Uterus (tissue), 4 donors: ENCODE results near the gene B3GALT4. TPM values are rescaled to one million over a fixed set of nuclear protein-coding genes. Genes with fewer than 3 reads are reported as not detected.

ENCODE experiments used
- DNase-seq, 2 donors: peaks; one replicate each; pipeline ENCODE4 v3.0.0-alpha.2; 2019 to 2020
- H3K27ac ChIP-seq, 2 donors: fragments of 200-600 bp; sonication (generic); 1 replicate in 1 of 2; 2 replicates in 1 of 2; pipeline ENCODE4 v1.5.1; 2016 to 2018
- H3K27me3 ChIP-seq, 2 donors: fragments of 200-600 bp; sonication (generic); one replicate each; pipeline ENCODE4 v1.5.1; 2018 to 2019; ENCODE audit warnings: control low read depth in 1 of 2
- H3K36me3 ChIP-seq, 2 donors: fragments of 200-600 bp; sonication (generic); one replicate each; pipeline ENCODE4 v1.5.1; 2019; ENCODE audit warnings: control low read depth in 1 of 2
- H3K4me1 ChIP-seq, 2 donors: fragments of 200-600 bp; sonication (generic); one replicate each; pipeline ENCODE4 v1.5.1; 2018 to 2019; ENCODE audit warnings: control low read depth in 1 of 2
- H3K4me3 ChIP-seq, 2 donors: fragments of 200-600 bp; sonication (generic); 1 replicate in 1 of 2; 2 replicates in 1 of 2; pipeline ENCODE4 v1.5.1; 2018 to 2019; ENCODE audit warnings: mild to moderate bottlenecking in 1 of 2
- H3K9me3 ChIP-seq, 2 donors: fragments of 200-600 bp; sonication (generic); one replicate each; pipeline ENCODE4 v1.5.1; 2019; ENCODE audit warnings: control low read depth in 1 of 2
- POLR2A ChIP-seq, 2 donors: fragments of 450-650 bp; IDR thresholded peaks; one replicate each; pipeline ENCODE4 v1.6.1; 2016; ENCODE audit warnings: antibody characterized with exemption in 2 of 2, mild to moderate bottlenecking in 1 of 2, moderate library complexity in 1 of 2
- intact Hi-C: fragments of 100-400 bp; cut with DNase I; formaldehyde crosslinking; loops from one replicate; pipeline ENCODE4 v1.15.1; 2023; ENCODE audit warnings: low total_unique reads
- total RNA-seq, 4 donors: library from RNA; depleted of rRNA in 3 of 4; stranded (reverse); fragments of >200 nt in 3 of 4; gene quantifications; one replicate each; pipeline versions ENCODE4 v1.1.0 to v1.2.4, GENCODE V29; 2014 to 2023
- TF ChIP-seq, protein P1 (sequence below), 4 experiments: fragments of 200-600 bp in 2 of 4; fragments of 450-650 bp in 2 of 4; sonication (generic) in 2 of 4; IDR thresholded peaks; one replicate each; pipeline ENCODE4 v1.5.1; 2016 to 2019; ENCODE audit warnings: antibody characterized with exemption in 4 of 4, mild to moderate bottlenecking in 2 of 4, moderate library complexity in 1 of 4
- donor health status: DM: yes; HTN: yes; CAD: no.

B3GALT4 gene
- total RNA-seq, 4 donors from 2014 or later = 5.5 to 15.9 (median 14.3) TPM

DNA sequence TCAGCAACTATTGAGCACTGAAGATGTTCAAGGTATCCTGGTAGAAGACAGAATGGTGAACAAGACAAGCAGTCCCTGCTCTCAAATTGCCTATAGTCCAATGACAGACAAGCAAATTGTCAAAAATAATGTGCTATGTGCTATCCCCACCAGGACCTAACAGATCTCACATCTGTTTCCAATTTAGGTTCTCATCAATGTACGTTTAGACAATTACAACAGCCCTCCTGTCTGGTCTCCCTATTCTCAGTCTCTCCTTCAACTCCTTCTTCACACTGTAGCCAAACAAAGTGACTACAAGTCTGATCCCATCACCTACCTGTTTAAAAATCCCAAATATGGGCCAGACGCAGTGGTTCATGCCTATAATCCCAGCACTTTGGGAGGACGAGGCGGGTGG is 29.4 kb downstream of the B3GALT4 start:
- Histone ChIP-seq H3K9me3 (no peaks in the 10 kb centered on the region), H3K4me3 (no peak overlapping the region), H3K36me3 (no peaks in the 10 kb centered on the region)

DNA sequence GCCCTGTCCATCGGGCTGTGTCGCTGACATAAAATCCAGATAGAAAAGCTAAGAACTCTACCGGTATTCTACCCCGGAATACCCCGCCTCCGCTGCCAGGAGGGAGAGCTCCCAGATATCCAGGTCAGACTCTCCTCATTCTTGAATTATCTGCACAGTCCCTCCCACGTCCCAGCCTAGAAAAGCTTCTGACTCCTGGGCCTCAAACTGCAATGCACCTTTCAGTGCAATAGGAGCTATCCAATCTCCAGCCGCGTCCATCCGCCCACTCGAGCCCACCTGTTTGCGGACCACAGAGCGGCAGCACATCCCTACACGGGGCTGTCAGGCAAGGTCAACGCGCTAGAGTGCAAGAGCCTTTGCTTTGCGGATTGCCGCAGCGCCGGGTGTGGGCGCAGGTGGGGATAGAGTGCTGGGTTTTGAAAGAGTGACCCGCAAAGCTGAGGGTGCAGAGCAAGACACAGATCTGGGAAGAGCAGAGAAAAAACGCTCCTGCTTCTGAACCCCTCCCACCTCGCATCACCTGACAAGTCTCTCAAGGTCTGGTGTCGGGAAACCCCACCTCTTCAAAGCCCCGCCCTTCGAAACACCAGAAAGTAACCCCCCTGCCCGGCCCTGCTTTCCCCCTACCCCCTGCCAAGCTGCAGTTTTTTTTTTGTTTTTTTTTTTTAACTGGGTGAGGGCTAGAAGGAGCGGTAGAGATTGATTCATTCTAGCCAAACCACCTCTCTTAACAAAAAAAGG is 35.6 kb downstream of the B3GALT4 start:
- TF ChIP-seq, protein P1, sequence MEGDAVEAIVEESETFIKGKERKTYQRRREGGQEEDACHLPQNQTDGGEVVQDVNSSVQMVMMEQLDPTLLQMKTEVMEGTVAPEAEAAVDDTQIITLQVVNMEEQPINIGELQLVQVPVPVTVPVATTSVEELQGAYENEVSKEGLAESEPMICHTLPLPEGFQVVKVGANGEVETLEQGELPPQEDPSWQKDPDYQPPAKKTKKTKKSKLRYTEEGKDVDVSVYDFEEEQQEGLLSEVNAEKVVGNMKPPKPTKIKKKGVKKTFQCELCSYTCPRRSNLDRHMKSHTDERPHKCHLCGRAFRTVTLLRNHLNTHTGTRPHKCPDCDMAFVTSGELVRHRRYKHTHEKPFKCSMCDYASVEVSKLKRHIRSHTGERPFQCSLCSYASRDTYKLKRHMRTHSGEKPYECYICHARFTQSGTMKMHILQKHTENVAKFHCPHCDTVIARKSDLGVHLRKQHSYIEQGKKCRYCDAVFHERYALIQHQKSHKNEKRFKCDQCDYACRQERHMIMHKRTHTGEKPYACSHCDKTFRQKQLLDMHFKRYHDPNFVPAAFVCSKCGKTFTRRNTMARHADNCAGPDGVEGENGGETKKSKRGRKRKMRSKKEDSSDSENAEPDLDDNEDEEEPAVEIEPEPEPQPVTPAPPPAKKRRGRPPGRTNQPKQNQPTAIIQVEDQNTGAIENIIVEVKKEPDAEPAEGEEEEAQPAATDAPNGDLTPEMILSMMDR (IDR thresholded peaks at IDR 0.05) = no peak
- no peak for TF ChIP-seq POLR2A (IDR thresholded peaks at IDR 0.05)
- peak overlapping the region; percentile 96 to 98 for H3K27ac ChIP-seq
- no peaks in the 10 kb centered on the region for H3K27me3 ChIP-seq
- no peaks in the 10 kb centered on the region for H3K36me3 ChIP-seq
- H3K4me1 ChIP-seq = peaks cover 0 to 5% of the 10 kb centered on the region in 2 donors
- intact Hi-C loops = no loop called here
- DNase-seq = peak; percentile 68 to 77
- peak overlapping the region; percentile 77 to 90 for H3K4me3 ChIP-seq
- H3K9me3 ChIP-seq = no peaks in the 10 kb centered on the region

More for the DNA sequence above, 29.4 kb downstream of the B3GALT4 start:
- Histone ChIP-seq H3K4me1 (no peaks in the 10 kb centered on the region), H3K27me3 (no peaks in the 10 kb centered on the region), H3K27ac (no peak overlapping the region)
- intact Hi-C loops = no loop called here
- DNase-seq = no peak
- TF ChIP-seq, protein P1 (IDR thresholded peaks at IDR 0.05) = no peak
- TF ChIP-seq POLR2A (IDR thresholded peaks at IDR 0.05) = no peak

DNA sequence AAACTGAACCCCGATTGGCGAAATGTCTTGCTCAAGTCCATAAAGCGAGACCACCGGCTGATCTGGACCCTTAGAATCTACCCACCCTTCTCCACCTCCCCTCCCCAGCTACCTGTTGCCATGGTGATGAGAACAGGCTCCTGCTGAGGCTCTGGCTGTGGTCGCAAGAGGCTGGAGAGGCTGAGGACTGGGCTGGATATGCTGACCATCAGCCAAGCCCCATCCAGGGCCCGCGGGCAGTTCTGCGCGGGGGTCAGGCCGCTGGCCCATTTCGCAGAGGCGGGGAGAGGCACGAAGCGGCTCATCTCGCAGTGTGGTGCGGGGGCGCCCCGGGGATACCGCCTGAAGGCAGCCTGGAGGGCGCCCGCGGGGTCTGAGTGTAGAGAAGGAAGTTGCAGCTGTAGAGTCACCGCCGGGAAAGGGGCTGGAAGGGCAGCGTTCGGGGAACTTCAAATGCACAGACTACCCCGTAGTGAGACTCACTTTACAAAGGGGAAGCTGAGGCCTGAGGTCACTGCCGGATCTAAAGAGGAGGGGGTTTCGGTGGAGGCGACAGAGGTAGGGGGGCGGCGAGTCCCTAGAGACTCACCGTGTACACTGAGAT is 36.3 kb downstream of the B3GALT4 start:
- Histone ChIP-seq H3K27ac (peak overlapping the region; percentile 96 to 98), H3K4me1 (peaks cover 0 to 5% of the 10 kb centered on the region in 2 donors), H3K27me3 (no peaks in the 10 kb centered on the region), H3K9me3 (no peaks in the 10 kb centered on the region), H3K4me3 (peak overlapping the region; percentile 77 to 90), H3K36me3 (no peaks in the 10 kb centered on the region)
- TF ChIP-seq, protein P1 (IDR thresholded peaks at IDR 0.05) = no peak
- no peak for TF ChIP-seq POLR2A (IDR thresholded peaks at IDR 0.05)
- DNase-seq = no peak
- intact Hi-C loops = no loop called here

DNA sequence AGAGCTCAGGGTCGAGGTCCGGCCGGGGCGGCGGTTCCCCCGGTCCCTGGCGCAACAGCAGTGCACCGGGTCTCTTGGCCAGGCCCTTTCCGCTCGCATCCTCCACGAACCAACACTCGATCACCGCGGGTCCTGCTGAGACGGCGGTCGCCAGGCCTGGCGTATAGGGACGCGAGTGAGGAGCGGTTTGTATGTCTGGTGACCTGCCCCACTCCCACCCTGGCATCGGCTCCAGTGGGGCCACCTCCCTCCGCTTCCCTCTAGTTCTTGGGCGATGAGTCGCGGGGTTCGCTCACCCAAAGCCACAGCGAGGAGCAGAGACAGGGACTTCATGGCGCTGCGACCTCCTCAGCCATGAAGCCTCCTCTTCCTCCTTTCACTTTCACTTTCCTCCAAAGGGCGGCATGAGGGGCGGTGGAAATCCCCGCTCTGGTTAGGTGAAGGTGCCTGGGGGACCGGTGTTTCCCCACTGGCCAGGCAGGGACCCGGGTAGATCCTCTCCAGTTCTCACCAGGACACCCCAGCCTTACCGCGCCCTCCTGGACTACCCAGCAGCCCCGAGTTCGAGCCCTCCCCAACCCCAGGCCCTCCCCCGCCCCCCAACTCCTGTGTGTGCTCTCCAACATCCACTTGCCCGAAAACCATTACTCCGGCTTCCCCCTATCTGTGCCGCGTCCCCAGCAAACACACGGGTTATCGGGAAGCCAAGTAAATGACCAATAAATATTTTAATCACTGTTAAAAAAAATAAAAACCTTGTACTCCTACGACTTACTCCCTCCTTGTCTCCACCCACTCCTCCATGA is 37.0 kb downstream of the B3GALT4 start, which contains the start of gene TAPBP:
Gene TAPBP (minus strand): TSS at position 370 of the 806 bp plus-strand sequence. CDS start 37 bp downstream, at position 333.
- H3K9me3 ChIP-seq = no peaks in the 10 kb centered on the region
- peak within 1 kb of the TSS; percentile 77 to 90 for H3K4me3 ChIP-seq
- H3K36me3 ChIP-seq = no peaks in the 10 kb centered on the region
- H3K27ac ChIP-seq = peak within 1 kb of the TSS; percentile 96 to 98
- H3K4me1 ChIP-seq = peaks cover 0 to 5% of the 10 kb centered on the region in 2 donors
- peak; percentile 62 to 63 for DNase-seq
- no peaks in the 10 kb centered on the region for H3K27me3 ChIP-seq
- intact Hi-C loops = no loop called here
- TF ChIP-seq POLR2A (IDR thresholded peaks at IDR 0.05) = peak; percentile 40
- TF ChIP-seq, protein P1 (IDR thresholded peaks at IDR 0.05) = no peak
